ENCODE measurements around the gene PTPRA. TPM values are rescaled to one million over a fixed set of nuclear protein-coding genes. Genes with fewer than 3 reads are reported as not detected.
A peak's percentile ranks its signal among the peaks of the same experiment; 100 is the strongest.

PTPRA gene
- total RNA-seq, 1 donor: 44.2 TPM

GRCh38 chr20:2914160-2914559 is 40.9 kb downstream of the PTPRA start:
- peaks cover 3% of the 10 kb centered on the region for H4K20me1 ChIP-seq (ENCODE audit: insufficient read depth, low read length)
- no peaks in the 10 kb centered on the region for H3K4me1 ChIP-seq (ENCODE audit: insufficient read depth, low read length)
- peak; percentile 6 for TF ChIP-seq CTCF (IDR thresholded peaks at IDR 0.05; ENCODE audit: extremely low read depth, low read depth, low read length)
- H3K27me3 ChIP-seq (ENCODE audit: insufficient read depth, low read length): no peaks in the 10 kb centered on the region
- H2AFZ ChIP-seq (ENCODE audit: low read length): no peak overlapping the region
- DNase-seq (ENCODE audit: insufficient read length, low spot score, missing footprints): peak; percentile 32
- no peak overlapping the region for H3K4me3 ChIP-seq (ENCODE audit: insufficient read depth, low read length)
- H3K79me2 ChIP-seq (ENCODE audit: insufficient read depth, low read length): peaks cover 15% of the 10 kb centered on the region
- H3K4me2 ChIP-seq (ENCODE audit: insufficient read depth, low read length): no peak overlapping the region
- no peak overlapping the region for H3K27ac ChIP-seq (ENCODE audit: low read depth, low read length)
- no peaks in the 10 kb centered on the region for H3K36me3 ChIP-seq (ENCODE audit: insufficient read depth, low read length)
- H3K9me3 ChIP-seq (ENCODE audit: low read depth, low read length): no peaks in the 10 kb centered on the region

GRCh38 chr20:2917266-2917665 is 44.0 kb downstream of the PTPRA start:
- Histone ChIP-seq H3K79me2 (ENCODE audit: insufficient read depth, low read length) (peaks cover 29% of the 10 kb centered on the region), H3K27ac (ENCODE audit: low read depth, low read length) (no peak overlapping the region), H4K20me1 (ENCODE audit: insufficient read depth, low read length) (peaks cover 3% of the 10 kb centered on the region), H3K36me3 (ENCODE audit: insufficient read depth, low read length) (no peaks in the 10 kb centered on the region), H3K9me3 (ENCODE audit: low read depth, low read length) (no peaks in the 10 kb centered on the region), H3K27me3 (ENCODE audit: insufficient read depth, low read length) (no peaks in the 10 kb centered on the region), H2AFZ (ENCODE audit: low read length) (no peak overlapping the region), H3K4me1 (ENCODE audit: insufficient read depth, low read length) (peaks cover 4% of the 10 kb centered on the region), H3K4me2 (ENCODE audit: insufficient read depth, low read length) (no peak overlapping the region), H3K4me3 (ENCODE audit: insufficient read depth, low read length) (no peak overlapping the region)
- no peak for DNase-seq (ENCODE audit: insufficient read length, low spot score, missing footprints)
- TF ChIP-seq CTCF (IDR thresholded peaks at IDR 0.05; ENCODE audit: extremely low read depth, low read depth, low read length): no peak

- Histone ChIP-seq H2AFZ (ENCODE audit: low read length) (no peak overlapping the region), H3K9me3 (ENCODE audit: low read depth, low read length) (no peaks in the 10 kb centered on the region), H4K20me1 (ENCODE audit: insufficient read depth, low read length) (peaks cover 3% of the 10 kb centered on the region), H3K4me2 (ENCODE audit: insufficient read depth, low read length) (no peak overlapping the region), H3K36me3 (ENCODE audit: insufficient read depth, low read length) (no peaks in the 10 kb centered on the region), H3K27ac (ENCODE audit: low read depth, low read length) (no peak overlapping the region), H3K27me3 (ENCODE audit: insufficient read depth, low read length) (no peaks in the 10 kb centered on the region), H3K79me2 (ENCODE audit: insufficient read depth, low read length) (peaks cover 29% of the 10 kb centered on the region), H3K4me3 (ENCODE audit: insufficient read depth, low read length) (no peak overlapping the region), H3K4me1 (ENCODE audit: insufficient read depth, low read length) (peaks cover 4% of the 10 kb centered on the region)
- DNase-seq (ENCODE audit: insufficient read length, low spot score, missing footprints): no peak
- no peak for TF ChIP-seq CTCF (IDR thresholded peaks at IDR 0.05; ENCODE audit: extremely low read depth, low read depth, low read length)
These were observed 45.1 kb downstream of the PTPRA start for GRCh38 chr20:2918096-2919049.

GRCh38 chr20:2919518-2920245 is 46.4 kb downstream of the PTPRA start:
- Histone ChIP-seq H3K27ac (ENCODE audit: low read depth, low read length) (no peak overlapping the region), H4K20me1 (ENCODE audit: insufficient read depth, low read length) (peaks cover 3% of the 10 kb centered on the region), H3K36me3 (ENCODE audit: insufficient read depth, low read length) (peaks cover 9% of the 10 kb centered on the region), H3K79me2 (ENCODE audit: insufficient read depth, low read length) (peaks cover 27% of the 10 kb centered on the region), H3K9me3 (ENCODE audit: low read depth, low read length) (no peaks in the 10 kb centered on the region), H2AFZ (ENCODE audit: low read length) (no peak overlapping the region), H3K4me1 (ENCODE audit: insufficient read depth, low read length) (peaks cover 4% of the 10 kb centered on the region), H3K27me3 (ENCODE audit: insufficient read depth, low read length) (no peaks in the 10 kb centered on the region), H3K4me2 (ENCODE audit: insufficient read depth, low read length) (no peak overlapping the region), H3K4me3 (ENCODE audit: insufficient read depth, low read length) (no peak overlapping the region)
- no peak for TF ChIP-seq CTCF (IDR thresholded peaks at IDR 0.05; ENCODE audit: extremely low read depth, low read depth, low read length)
- no peak for DNase-seq (ENCODE audit: insufficient read length, low spot score, missing footprints)
